IMR-90 (cell line): ENCODE data around the gene SPRY1. TPM values are rescaled to one million over a fixed set of nuclear protein-coding genes. Genes with fewer than 3 reads are reported as not detected.

Source experiments
- ATAC-seq: fragments of 200-7000 bp; cut with Tn5 transposase; 2 replicates; pipeline ENCODE4 v1.9.1; 2020; ENCODE audit warnings: low read depth, mild to moderate bottlenecking, moderate library complexity
- BruUV-seq: library from RNA; stranded (reverse); fragments of 400-500 nt; replicated peaks from 2 replicates; lab custom pipeline; 2021; lab: Mats Ljungman, UMichigan
- CTCF ChIA-PET: fragments of 300-600 bp; formaldehyde crosslinking; extraction: SDS; loops from one replicate; lab custom pipeline; 2021; ENCODE audit warnings: antibody characterized with exemption; lab: Yijun Ruan, JAX
- POLR2A ChIA-PET: fragments of 300-600 bp; sonication (Branson Sonifier 250); formaldehyde crosslinking; loops from one replicate; lab custom pipeline; 2022; ENCODE audit warnings: antibody characterized with exemption; ENCODE audit not compliant: unreplicated experiment; lab: Charles Lee
- DNase-seq: peaks from one replicate; pipeline ENCODE4 v3.0.0; 2013
- H2AFZ ChIP-seq: replicated peaks from 2 replicates; pipeline ENCODE3; 2013; ENCODE audit warnings: low read length, mild to moderate bottlenecking; ENCODE audit not compliant: poor library complexity
- H2AK5ac ChIP-seq: 2 replicates; pipeline ENCODE4 v1.6.1; 2013; ENCODE audit warnings: low read depth, low read length, inconsistent platforms
- H2AK9ac ChIP-seq: replicated peaks from 2 replicates; pipeline ENCODE3; 2013; ENCODE audit warnings: mild to moderate bottlenecking, low read depth, low read length, moderate library complexity; ENCODE audit not compliant: poor library complexity
- H2BK120ac ChIP-seq: 2 replicates; pipeline ENCODE4 v1.6.1; 2013; ENCODE audit warnings: low read depth, low read length, inconsistent platforms
- H2BK15ac ChIP-seq: 3 replicates; pipeline ENCODE4 v1.6.1; 2013; ENCODE audit warnings: low read depth, low read length, inconsistent platforms
- H2BK20ac ChIP-seq: 2 replicates; pipeline ENCODE4 v1.6.1; 2013; ENCODE audit warnings: low read depth, mild to moderate bottlenecking, inconsistent platforms, low read length, moderate library complexity
- H2BK5ac ChIP-seq: 2 replicates; pipeline ENCODE4 v1.6.1; 2013; ENCODE audit warnings: mild to moderate bottlenecking, low read depth, low read length, inconsistent platforms; ENCODE audit not compliant: poor library complexity, severe bottlenecking
- H3K14ac ChIP-seq: replicated peaks from 2 replicates; pipeline ENCODE4 v1.6.1; 2013; ENCODE audit warnings: low read depth, low read length, inconsistent platforms
- H3K18ac ChIP-seq: 2 replicates; pipeline ENCODE4 v1.6.1; 2013; ENCODE audit warnings: low read depth, low read length, control low read depth
- H3K23ac ChIP-seq: 2 replicates; pipeline ENCODE4 v1.6.1; 2013; ENCODE audit warnings: low read depth, low read length, inconsistent platforms
- H3K27ac ChIP-seq: 2 replicates; pipeline ENCODE4 v1.5.1; 2013; ENCODE audit warnings: mild to moderate bottlenecking, control low read depth, low read length; ENCODE audit not compliant: insufficient read depth
- H3K27me3 ChIP-seq: 2 replicates; pipeline ENCODE4 v1.6.1; 2013; ENCODE audit warnings: low read length; ENCODE audit not compliant: control insufficient read depth, insufficient read depth
- H3K36me3 ChIP-seq: 2 replicates; pipeline ENCODE4 v1.6.1; 2013; ENCODE audit warnings: low read length, mixed read lengths; ENCODE audit not compliant: control insufficient read depth, insufficient read depth
- H3K4ac ChIP-seq: 2 replicates; pipeline ENCODE4 v1.6.1; 2013; ENCODE audit warnings: low read depth, low read length, inconsistent platforms
- H3K4me1 ChIP-seq: 2 replicates; pipeline ENCODE4 v1.6.1; 2013; ENCODE audit warnings: low read length, mixed read lengths; ENCODE audit not compliant: control insufficient read depth, insufficient read depth
- H3K4me2 ChIP-seq: 2 replicates; pipeline ENCODE4 v1.6.1; 2013; ENCODE audit warnings: low read depth, mild to moderate bottlenecking, control low read depth, low read length, moderate library complexity
- H3K4me3 ChIP-seq: 2 replicates; pipeline ENCODE4 v1.5.1; 2013; ENCODE audit warnings: low read depth, mild to moderate bottlenecking, control low read depth, low read length, moderate library complexity; ENCODE audit not compliant: insufficient read depth
- H3K56ac ChIP-seq: 2 replicates; pipeline ENCODE4 v1.6.1; 2013; ENCODE audit warnings: low read length, inconsistent platforms; ENCODE audit not compliant: insufficient read depth; ENCODE audit errors: extremely low read depth
- H3K79me1 ChIP-seq, 2 experiments: 2 replicates each; pipeline ENCODE4 v1.6.1; 2013; ENCODE audit warnings: low read length in 2 of 2, inconsistent platforms in 1 of 2, low read depth in 1 of 2
- H3K9ac ChIP-seq: 2 replicates; pipeline ENCODE4 v1.6.1; 2013; ENCODE audit warnings: low read depth, low read length, control low read depth
- H3K9me1 ChIP-seq: 2 replicates; pipeline ENCODE4 v1.6.1; 2013; ENCODE audit warnings: low read length, inconsistent platforms; ENCODE audit not compliant: insufficient read depth
- H3K9me3 ChIP-seq: 2 replicates; pipeline ENCODE4 v1.6.1; 2013; ENCODE audit warnings: low read length; ENCODE audit not compliant: control insufficient read depth, insufficient read depth
- H4K20me1 ChIP-seq: 2 replicates; pipeline ENCODE4 v1.6.1; 2013; ENCODE audit warnings: low read length, inconsistent platforms; ENCODE audit not compliant: insufficient read depth
- H4K5ac ChIP-seq: 2 replicates; pipeline ENCODE4 v1.6.1; 2013; ENCODE audit warnings: mild to moderate bottlenecking, low read depth, low read length, control low read depth
- H4K8ac ChIP-seq, 2 experiments: 2 replicates each; pipeline ENCODE4 v1.6.1; 2013; ENCODE audit warnings: low read depth in 2 of 2, low read length in 2 of 2, control low read depth in 1 of 2, inconsistent platforms in 1 of 2
- H4K91ac ChIP-seq: 2 replicates; pipeline ENCODE4 v1.6.1; 2013; ENCODE audit warnings: low read depth, low read length, inconsistent platforms; ENCODE audit not compliant: insufficient read depth
- BHLHE40 ChIP-seq: fragments of 150-350 bp; IDR thresholded peaks from 2 replicates; pipeline ENCODE4 v1.6.1; 2016; ENCODE audit warnings: mild to moderate bottlenecking, low read depth, low read length
- CEBPB ChIP-seq: IDR thresholded peaks from 2 replicates; pipeline ENCODE4 v1.6.1; 2012; ENCODE audit warnings: low read depth, low read length, improper control_type of control experiment
- CHD1 ChIP-seq: IDR thresholded peaks from 2 replicates; pipeline ENCODE4 v1.6.1; 2012; ENCODE audit warnings: low read depth, low read length, improper control_type of control experiment
- ELK1 ChIP-seq: fragments of 150-350 bp; IDR thresholded peaks from 2 replicates; pipeline ENCODE4 v1.6.1; 2016; ENCODE audit warnings: low read depth, mild to moderate bottlenecking, low read length, moderate library complexity, borderline replicate concordance
- FOS ChIP-seq: fragments of 150-350 bp; IDR thresholded peaks from 2 replicates; pipeline ENCODE4 v1.6.1; 2016; ENCODE audit warnings: low read depth, low read length
- MAFK ChIP-seq: IDR thresholded peaks from 2 replicates; pipeline ENCODE4 v1.6.1; 2012; ENCODE audit warnings: low read depth, low read length, improper control_type of control experiment
- MAZ ChIP-seq: IDR thresholded peaks from 2 replicates; pipeline ENCODE4 v1.6.1; 2012; ENCODE audit warnings: low read depth, mild to moderate bottlenecking, low read length, improper control_type of control experiment, moderate library complexity, borderline replicate concordance
- MXI1 ChIP-seq: IDR thresholded peaks from 2 replicates; pipeline ENCODE4 v1.6.1; 2012; ENCODE audit warnings: low read depth, mild to moderate bottlenecking, low read length, moderate library complexity, borderline replicate concordance
- NFE2L2 ChIP-seq: fragments of 150-350 bp; IDR thresholded peaks from 2 replicates; pipeline ENCODE4 v1.6.1; 2016; ENCODE audit warnings: low read depth, mild to moderate bottlenecking, low read length
- POLR2A ChIP-seq: IDR thresholded peaks from 2 replicates; pipeline ENCODE4 v1.6.1; 2012; ENCODE audit warnings: mild to moderate bottlenecking, low read depth, low read length
- RAD21 ChIP-seq: IDR thresholded peaks from 2 replicates; pipeline ENCODE4 v1.6.1; 2012; ENCODE audit warnings: low read length, improper control_type of control experiment
- RCOR1 ChIP-seq: IDR thresholded peaks from 2 replicates; pipeline ENCODE4 v1.6.1; 2012; ENCODE audit warnings: mild to moderate bottlenecking, low read length, improper control_type of control experiment; ENCODE audit not compliant: insufficient replicate concordance
- RFX5 ChIP-seq: IDR thresholded peaks from 2 replicates; pipeline ENCODE4 v1.8.0; 2012; ENCODE audit warnings: low read depth, mild to moderate bottlenecking, low read length, moderate library complexity
- SMC3 ChIP-seq: fragments of 150-350 bp; IDR thresholded peaks from 2 replicates; pipeline ENCODE4 v1.6.1; 2016; ENCODE audit warnings: low read depth, mild to moderate bottlenecking, antibody characterized with exemption, low read length, moderate library complexity
- WGBS, 2 experiments: methylation state at CpG; one replicate each; pipeline versions ENCODE4 v1.1.5 to v1.1.7; 2013; ENCODE audit warnings: missing lambda C conversion rate in 2 of 2; ENCODE audit not compliant: insufficient read length in 1 of 2; ENCODE audit errors: extremely low coverage in 2 of 2; 5-methylcytosine and 5-hydroxymethylcytosine counted together
- dilution Hi-C: fragments of 300-500 bp; cut with HindIII; formaldehyde crosslinking; loops from one replicate; pipeline ENCODE4 v1.14.3; 2018; ENCODE audit warnings: low sequenced_read_pairs; ENCODE audit not compliant: unreplicated experiment
- in situ Hi-C: fragments of 300-500 bp; cut with MboI; formaldehyde crosslinking; loops from 3 replicates; pipeline ENCODE4 v1.14.3; 2019; ENCODE audit warnings: low sequenced_read_pairs, inconsistent platforms, mixed read lengths
- intact Hi-C: fragments of 100-400 bp; cut with micrococcal nuclease; formaldehyde crosslinking; loops from 2 replicates; pipeline ENCODE4 v1.10.0; 2022
- polyA plus RNA-seq, 3 experiments: library from polyadenylated mRNA; depleted of rRNA; stranded (reverse); fragments of >200 nt; gene quantifications; 2 replicates each; pipeline ENCODE4 v1.2.3, GENCODE V29; 2012; ENCODE audit warnings: low replicate concordance in 1 of 3
- total RNA-seq: library from RNA; depleted of rRNA; stranded (reverse); fragments of >200 nt; gene quantifications from 2 replicates; pipeline ENCODE4 v1.2.3, GENCODE V29; 2012
- TF ChIP-seq, protein P1 (sequence below): conservative IDR thresholded peaks from 2 replicates; pipeline ENCODE4 v1.5.1; 2012; ENCODE audit warnings: mild to moderate bottlenecking, low read depth, low read length, improper control_type of control experiment
- TF ChIP-seq, protein P2 (sequence below): fragments of 150-350 bp; IDR thresholded peaks from 2 replicates; pipeline ENCODE4 v1.6.1; 2017; ENCODE audit warnings: mild to moderate bottlenecking, antibody characterized with exemption, low read length, low read depth

Gene SPRY1
- total and polyA plus RNA-seq, 2 of the 4 experiments (the other 2 are of a cell fraction), result 1.4 to 2.2 TPM

DNA sequence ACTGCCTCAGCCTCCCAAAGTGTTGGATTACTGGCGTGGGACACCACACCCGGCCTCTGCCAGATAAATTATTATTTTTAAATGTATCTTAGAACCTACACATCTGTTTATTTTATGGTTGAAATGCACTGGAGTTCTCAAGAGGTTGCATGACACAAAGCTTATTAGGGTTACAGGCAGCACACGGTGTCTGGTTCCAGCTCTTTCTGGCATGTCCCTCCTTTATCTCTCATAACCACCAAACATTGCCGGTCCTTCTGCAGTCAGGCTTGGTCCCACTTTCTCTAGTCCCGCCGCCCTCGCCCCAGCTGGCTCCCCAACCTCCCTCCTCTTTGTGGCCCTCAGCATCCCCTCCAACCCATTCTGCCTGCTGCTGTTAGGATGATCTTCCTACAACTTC, 39.7 kb upstream of the SPRY1 start:
- H3K23ac ChIP-seq, result no peak overlapping the region
- intact Hi-C loops, result no loop called here
- H3K14ac ChIP-seq, result no peak overlapping the region
- no peak overlapping the region for H2AK9ac ChIP-seq
- in situ Hi-C loops, result no loop called here
- H4K20me1 ChIP-seq, result no peaks in the 10 kb centered on the region
- no peak overlapping the region for H3K9ac ChIP-seq
- no peak overlapping the region; the same call in 1 of the 2 replicates for H2AK5ac ChIP-seq
- peaks cover 8% of the 10 kb centered on the region for H3K4me1 ChIP-seq
- no TSS peak for BruUV-seq
- dilution Hi-C loops, result no loop called here
- H3K9me1 ChIP-seq, result peaks cover 18% of the 10 kb centered on the region
- no peaks in the 10 kb centered on the region for H3K9me3 ChIP-seq
- H3K79me1 ChIP-seq, result no peaks in the 10 kb centered on the region; a peak in 1 of 4 replicates
- H3K4me3 ChIP-seq, result no peak overlapping the region
- no peak for ATAC-seq
- TF ChIP-seq BHLHE40 (no peak), RFX5 (no peak), NFE2L2 (no peak), RCOR1 (no peak), MAZ (no peak), CHD1 (no peak), MAFK (no peak), RAD21 (no peak), SMC3 (no peak), CEBPB (no peak), MXI1 (no peak), FOS (no peak), POLR2A (no peak), ELK1 (no peak)
- TF ChIP-seq, protein P1, sequence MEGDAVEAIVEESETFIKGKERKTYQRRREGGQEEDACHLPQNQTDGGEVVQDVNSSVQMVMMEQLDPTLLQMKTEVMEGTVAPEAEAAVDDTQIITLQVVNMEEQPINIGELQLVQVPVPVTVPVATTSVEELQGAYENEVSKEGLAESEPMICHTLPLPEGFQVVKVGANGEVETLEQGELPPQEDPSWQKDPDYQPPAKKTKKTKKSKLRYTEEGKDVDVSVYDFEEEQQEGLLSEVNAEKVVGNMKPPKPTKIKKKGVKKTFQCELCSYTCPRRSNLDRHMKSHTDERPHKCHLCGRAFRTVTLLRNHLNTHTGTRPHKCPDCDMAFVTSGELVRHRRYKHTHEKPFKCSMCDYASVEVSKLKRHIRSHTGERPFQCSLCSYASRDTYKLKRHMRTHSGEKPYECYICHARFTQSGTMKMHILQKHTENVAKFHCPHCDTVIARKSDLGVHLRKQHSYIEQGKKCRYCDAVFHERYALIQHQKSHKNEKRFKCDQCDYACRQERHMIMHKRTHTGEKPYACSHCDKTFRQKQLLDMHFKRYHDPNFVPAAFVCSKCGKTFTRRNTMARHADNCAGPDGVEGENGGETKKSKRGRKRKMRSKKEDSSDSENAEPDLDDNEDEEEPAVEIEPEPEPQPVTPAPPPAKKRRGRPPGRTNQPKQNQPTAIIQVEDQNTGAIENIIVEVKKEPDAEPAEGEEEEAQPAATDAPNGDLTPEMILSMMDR, result no peak
- TF ChIP-seq, protein P2, sequence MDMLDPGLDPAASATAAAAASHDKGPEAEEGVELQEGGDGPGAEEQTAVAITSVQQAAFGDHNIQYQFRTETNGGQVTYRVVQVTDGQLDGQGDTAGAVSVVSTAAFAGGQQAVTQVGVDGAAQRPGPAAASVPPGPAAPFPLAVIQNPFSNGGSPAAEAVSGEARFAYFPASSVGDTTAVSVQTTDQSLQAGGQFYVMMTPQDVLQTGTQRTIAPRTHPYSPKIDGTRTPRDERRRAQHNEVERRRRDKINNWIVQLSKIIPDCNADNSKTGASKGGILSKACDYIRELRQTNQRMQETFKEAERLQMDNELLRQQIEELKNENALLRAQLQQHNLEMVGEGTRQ, result no peak
- no peak overlapping the region for H2BK15ac ChIP-seq
- 90% methylated on average over 2 of the region's 7 CpGs; no CpG with 5 or more reads in 1 of the 2 experiments for WGBS, 2 experiments
- no peak overlapping the region for H3K4me2 ChIP-seq
- H3K56ac ChIP-seq, result no peak overlapping the region
- ChIA-PET POLR2A (no interaction called here), CTCF (no interaction called here)
- no peak overlapping the region for H4K91ac ChIP-seq
- H2BK5ac ChIP-seq, result no peak overlapping the region
- H2BK20ac ChIP-seq, result no peak overlapping the region
- H3K18ac ChIP-seq, result no peak overlapping the region
- no peaks in the 10 kb centered on the region for H3K27me3 ChIP-seq
- no peaks in the 10 kb centered on the region for H3K36me3 ChIP-seq
- H3K4ac ChIP-seq, result peak overlapping the region; percentile 25; the same call in 1 of the 2 replicates
- peak overlapping the region; percentile 38 for H2AFZ ChIP-seq
- no peak overlapping the region for H4K8ac ChIP-seq
- no peak for DNase-seq
- H4K5ac ChIP-seq, result no peak overlapping the region
- H3K27ac ChIP-seq, result no peak overlapping the region
- H2BK120ac ChIP-seq, result no peak overlapping the region
